HCT116 (cell line): ENCODE results near the gene ZFHX3.

Source experiments
- CBX3 ChIP-seq: IDR thresholded peaks from 2 replicates; pipeline ENCODE4 v1.6.1; 2012; ENCODE audit warnings: low read depth
- CTCF ChIP-seq, 3 experiments: fragments of 200-600 bp in 1 of 3; sonication (generic) in 1 of 3; IDR thresholded peaks in 2 of 3; conservative IDR thresholded peaks in 1 of 3; 2 replicates each; pipeline ENCODE4 v1.5.1; 2012 to 2017; ENCODE audit warnings: low read depth in 2 of 3, low read length in 2 of 3, antibody characterized with exemption in 1 of 3, borderline replicate concordance in 1 of 3, control low read depth in 1 of 3, mild to moderate bottlenecking in 1 of 3, mixed read lengths in 1 of 3, mixed run types in 1 of 3, moderate library complexity in 1 of 3; ENCODE audit not compliant: insufficient read depth in 1 of 3
- EGR1 ChIP-seq: IDR thresholded peaks from 2 replicates; pipeline ENCODE4 v1.6.1; 2012; ENCODE audit warnings: low read depth
- EZH2 ChIP-seq: fragments of 200-600 bp; sonication (generic); IDR thresholded peaks from 2 replicates; pipeline ENCODE4 v1.6.1; 2017; ENCODE audit warnings: antibody characterized with exemption, mixed run types
- EZH2phosphoT487 ChIP-seq: fragments of 200-600 bp; IDR thresholded peaks from 2 replicates; pipeline ENCODE4 v1.6.1; 2018; ENCODE audit warnings: antibody characterized with exemption, borderline replicate concordance
- MAX ChIP-seq: IDR thresholded peaks from 2 replicates; pipeline ENCODE4 v1.6.1; 2012
- POLR2A ChIP-seq: IDR thresholded peaks from 2 replicates; pipeline ENCODE4 v1.7.0; 2011; ENCODE audit warnings: borderline replicate concordance; ENCODE audit not compliant: insufficient read depth, insufficient read length; ENCODE audit errors: extremely low read depth
- POLR2AphosphoS5 ChIP-seq: IDR thresholded peaks from 2 replicates; pipeline ENCODE4 v1.6.1; 2011; ENCODE audit warnings: mild to moderate bottlenecking, low read depth, low read length, moderate library complexity
- RAD21 ChIP-seq: IDR thresholded peaks from 2 replicates; pipeline ENCODE4 v1.6.1; 2012; ENCODE audit warnings: low read depth, mild to moderate bottlenecking
- REST ChIP-seq: IDR thresholded peaks from 2 replicates; pipeline ENCODE4 v1.6.1; 2012; ENCODE audit warnings: low read depth
- SP1 ChIP-seq: IDR thresholded peaks from 2 replicates; pipeline ENCODE4 v1.6.1; 2012; ENCODE audit warnings: low read depth
- SRF ChIP-seq: IDR thresholded peaks from 2 replicates; pipeline ENCODE4 v1.6.1; 2012; ENCODE audit warnings: low read depth
- YY1 ChIP-seq: IDR thresholded peaks from 2 replicates; pipeline ENCODE4 v1.6.1; 2011; ENCODE audit warnings: low read length, low read depth, moderate library complexity, mild to moderate bottlenecking; ENCODE audit not compliant: insufficient replicate concordance; ENCODE audit errors: extremely low read depth
- ZFX ChIP-seq: fragments of 450-650 bp; IDR thresholded peaks from 2 replicates; pipeline ENCODE4 v1.6.1; 2017

GRCh38 chr16:73094371-73094770 lies 46.4 kb upstream of the ZFHX3 start:
- no peak for TF ChIP-seq SP1
- TF ChIP-seq POLR2A, result no peak
- no peak for TF ChIP-seq CTCF (IDR thresholded peaks at IDR 0.05 in 2 of 3, conservative IDR thresholded peaks at IDR 0.05 in 1 of 3; ENCODE audit: borderline replicate concordance in 1 of 3, insufficient read depth in 1 of 3, low read depth in 2 of 3, low read length in 2 of 3)
- no peak for TF ChIP-seq EZH2phosphoT487
- no peak for TF ChIP-seq MAX
- no peak for TF ChIP-seq YY1
- no peak for TF ChIP-seq EGR1
- no peak for TF ChIP-seq EZH2
- no peak for TF ChIP-seq REST
- no peak for TF ChIP-seq SRF
- TF ChIP-seq CBX3, result no peak
- no peak for TF ChIP-seq ZFX
- TF ChIP-seq RAD21, result no peak
- TF ChIP-seq POLR2AphosphoS5, result no peak
